Mesothelial cell of epicardium (in vitro differentiated cells): ENCODE measurements around the gene VPREB1. TPM values are rescaled to one million over a fixed set of nuclear protein-coding genes. Genes with fewer than 3 reads are reported as not detected.
"Not testable (repeated sequence)": the region's sequence is repeated elsewhere in the genome, so short reads cannot be mapped to it uniquely, and the experiment has no call there.

Source experiments
- DNase-seq, 2 experiments: peaks; one replicate each; pipeline ENCODE4 v3.0.0; 2021; ENCODE audit warnings: low spot score in 2 of 2; ENCODE audit not compliant: unreplicated experiment in 2 of 2
- H3K27ac Mint-ChIP-seq: 2 replicates; pipeline ENCODE4 v1.8.0; 2021; ENCODE audit warnings: mixed read lengths
- H3K27me3 Mint-ChIP-seq: 2 replicates; pipeline ENCODE4 v1.8.0; 2021; ENCODE audit warnings: low read depth, mixed read lengths
- H3K36me3 Mint-ChIP-seq: 2 replicates; pipeline ENCODE4 v1.8.0; 2021; ENCODE audit warnings: mixed read lengths
- H3K4me1 Mint-ChIP-seq: 2 replicates; pipeline ENCODE4 v1.8.0; 2021; ENCODE audit warnings: mixed read lengths
- H3K4me3 Mint-ChIP-seq: 2 replicates; pipeline ENCODE4 v1.8.0; 2021; ENCODE audit warnings: mild to moderate bottlenecking, moderate library complexity, mixed read lengths
- H3K9me3 Mint-ChIP-seq: 2 replicates; pipeline ENCODE4 v1.8.0; 2021; ENCODE audit warnings: mixed read lengths
- total RNA-seq: library from RNA; stranded (reverse); gene quantifications from 3 replicates; pipeline ENCODE4 v1.2.1, GENCODE V29; 2021

VPREB1 gene
- total RNA-seq, 1 donor from 2014 or later, result not detected

DNA sequence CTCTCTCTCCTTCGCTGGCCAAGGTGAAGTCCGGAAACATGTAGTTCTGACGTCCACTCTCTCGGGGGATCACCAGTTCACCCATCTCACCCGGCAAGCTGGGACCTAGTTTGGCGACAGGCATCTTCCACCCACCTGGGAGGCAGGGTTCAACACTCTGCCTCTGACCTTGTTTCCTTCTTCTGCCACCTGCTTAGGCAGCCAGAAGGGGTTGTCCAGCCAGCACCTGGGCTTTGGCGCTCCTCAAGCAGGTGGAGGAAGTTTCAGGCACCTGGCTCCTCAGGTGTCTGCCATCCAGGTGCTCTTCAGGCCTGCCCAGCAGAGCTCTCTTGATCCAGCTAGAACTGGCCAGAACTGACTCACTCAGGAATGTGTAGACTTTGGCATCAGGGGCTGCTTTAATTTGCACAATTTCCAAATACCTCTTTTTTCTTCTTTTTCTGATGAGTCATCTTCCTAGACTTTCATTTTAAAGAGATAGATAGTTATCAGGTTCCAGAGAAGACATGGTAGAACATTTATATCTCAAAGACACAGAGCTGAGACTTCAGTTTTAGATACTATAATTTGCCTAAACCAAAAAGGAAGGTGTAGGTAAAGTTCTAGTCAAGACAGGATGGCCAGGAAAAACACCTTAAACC, 25.6 kb downstream of the VPREB1 start:
- H3K9me3 Mint-ChIP-seq, H3K27ac Mint-ChIP-seq, H3K4me3 Mint-ChIP-seq, H3K27me3 Mint-ChIP-seq, H3K4me1 Mint-ChIP-seq, H3K36me3 Mint-ChIP-seq, DNase-seq: not testable (repeated sequence)

DNA sequence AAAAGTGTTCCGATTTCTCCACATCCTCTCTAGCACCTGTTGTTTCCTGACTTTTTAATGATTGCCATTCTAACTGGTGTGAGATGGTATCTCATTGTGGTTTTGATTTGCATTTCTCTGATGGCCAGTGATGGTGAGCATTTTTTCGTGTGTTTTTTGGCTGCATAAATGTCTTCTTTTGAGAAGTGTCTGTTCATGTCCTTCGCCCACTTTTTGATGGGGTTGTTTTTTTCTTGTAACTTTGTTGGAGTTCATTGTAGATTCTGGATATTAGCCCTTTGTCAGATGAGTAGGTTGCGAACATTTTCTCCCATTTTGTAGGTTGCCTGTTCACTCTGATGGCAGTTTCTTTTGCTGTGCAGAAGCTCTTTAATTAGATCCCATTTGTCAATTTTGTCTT, 32.8 kb downstream of the VPREB1 start:
- not testable (repeated sequence) for H3K36me3 Mint-ChIP-seq, H3K9me3 Mint-ChIP-seq, H3K27ac Mint-ChIP-seq, DNase-seq, H3K4me1 Mint-ChIP-seq, H3K4me3 Mint-ChIP-seq, H3K27me3 Mint-ChIP-seq

DNA sequence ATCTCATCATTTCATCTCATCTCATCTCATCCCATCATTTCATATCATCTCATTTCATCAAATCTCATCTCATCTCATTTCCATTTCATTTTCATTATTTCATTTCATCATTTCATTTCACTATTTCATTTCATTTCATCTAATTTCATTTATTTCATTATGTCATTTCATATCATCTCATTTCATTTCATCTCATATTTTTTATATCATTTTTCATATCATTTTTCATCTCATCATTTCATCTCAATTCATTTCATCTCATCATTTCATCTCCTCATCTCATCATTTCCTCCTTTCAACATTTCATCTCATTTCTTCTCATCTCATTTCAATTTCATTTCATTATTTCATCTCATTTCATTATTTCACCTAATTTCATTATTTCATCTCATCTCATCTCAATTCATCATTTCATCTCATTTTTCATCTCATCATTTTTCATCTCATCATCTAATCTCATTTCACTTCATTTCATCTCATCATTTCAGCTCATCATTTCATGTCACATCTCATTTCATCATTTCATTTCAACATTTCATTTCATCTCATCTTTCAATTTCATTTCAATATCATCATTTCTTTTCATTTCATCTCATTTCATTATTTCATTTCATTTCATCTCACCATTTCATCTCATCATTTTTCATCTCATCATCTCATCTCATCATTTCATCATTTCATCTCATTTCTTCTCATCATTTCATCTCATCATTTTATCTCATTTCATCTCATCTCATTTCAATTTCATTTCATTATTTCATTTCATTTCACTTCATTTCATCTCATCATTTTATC, 40.6 kb downstream of the VPREB1 start:
- H3K4me1 Mint-ChIP-seq, H3K9me3 Mint-ChIP-seq, H3K27ac Mint-ChIP-seq, DNase-seq, H3K36me3 Mint-ChIP-seq, H3K27me3 Mint-ChIP-seq, H3K4me3 Mint-ChIP-seq: not testable (repeated sequence)

GRCh38 chr22:22286390-22287105, 42.0 kb downstream of the VPREB1 start:
- not testable (repeated sequence) for H3K36me3 Mint-ChIP-seq, H3K9me3 Mint-ChIP-seq, H3K27me3 Mint-ChIP-seq, H3K27ac Mint-ChIP-seq, DNase-seq, H3K4me1 Mint-ChIP-seq, H3K4me3 Mint-ChIP-seq

DNA sequence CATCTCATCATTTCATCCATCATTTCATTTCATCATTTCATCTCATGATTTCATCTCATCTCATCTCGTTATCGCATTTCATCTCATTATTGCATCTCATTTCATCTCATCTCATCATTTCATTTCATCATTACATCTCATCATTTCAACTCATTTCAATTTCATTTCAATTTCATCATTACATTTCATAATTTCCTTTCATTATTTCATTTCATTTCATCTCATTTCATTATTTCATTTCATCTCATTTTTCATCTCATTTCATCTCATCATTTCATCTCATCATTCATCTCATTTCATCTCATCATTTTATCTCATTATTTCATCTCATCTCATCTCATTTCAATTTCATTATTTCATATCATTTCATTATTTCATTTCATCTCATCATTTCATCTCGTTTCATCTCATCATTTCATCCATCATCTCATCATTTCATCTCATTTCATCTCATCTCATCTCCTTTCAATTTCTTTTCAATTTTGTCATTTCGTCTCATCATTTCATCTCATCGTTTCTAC, 42.6 kb downstream of the VPREB1 start:
- H3K9me3 Mint-ChIP-seq, H3K36me3 Mint-ChIP-seq, DNase-seq, H3K4me3 Mint-ChIP-seq, H3K27me3 Mint-ChIP-seq, H3K27ac Mint-ChIP-seq, H3K4me1 Mint-ChIP-seq: not testable (repeated sequence)

DNA sequence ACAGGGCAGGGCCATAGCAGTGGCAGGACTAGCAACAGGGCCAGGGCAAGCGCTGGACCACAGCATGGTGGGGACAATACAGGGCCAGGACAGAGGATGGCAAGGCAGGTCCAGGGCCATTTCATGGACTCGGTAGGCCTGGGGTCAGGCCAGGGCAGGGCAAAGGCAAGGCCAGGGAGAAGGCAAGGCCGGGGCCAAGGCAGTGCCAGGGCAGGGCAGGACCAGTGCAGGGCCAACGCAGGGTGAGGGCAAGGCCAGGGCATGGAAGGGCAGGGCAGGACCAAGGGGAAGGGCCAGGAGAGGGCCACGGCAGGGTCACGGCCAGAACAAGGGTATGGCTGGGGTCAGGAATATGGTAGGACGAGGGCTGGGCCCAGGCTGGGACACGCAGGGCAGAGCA, 45.1 kb downstream of the VPREB1 start:
- not testable (repeated sequence) for H3K27me3 Mint-ChIP-seq, H3K36me3 Mint-ChIP-seq, H3K4me3 Mint-ChIP-seq, H3K4me1 Mint-ChIP-seq, H3K9me3 Mint-ChIP-seq, DNase-seq, H3K27ac Mint-ChIP-seq

DNA sequence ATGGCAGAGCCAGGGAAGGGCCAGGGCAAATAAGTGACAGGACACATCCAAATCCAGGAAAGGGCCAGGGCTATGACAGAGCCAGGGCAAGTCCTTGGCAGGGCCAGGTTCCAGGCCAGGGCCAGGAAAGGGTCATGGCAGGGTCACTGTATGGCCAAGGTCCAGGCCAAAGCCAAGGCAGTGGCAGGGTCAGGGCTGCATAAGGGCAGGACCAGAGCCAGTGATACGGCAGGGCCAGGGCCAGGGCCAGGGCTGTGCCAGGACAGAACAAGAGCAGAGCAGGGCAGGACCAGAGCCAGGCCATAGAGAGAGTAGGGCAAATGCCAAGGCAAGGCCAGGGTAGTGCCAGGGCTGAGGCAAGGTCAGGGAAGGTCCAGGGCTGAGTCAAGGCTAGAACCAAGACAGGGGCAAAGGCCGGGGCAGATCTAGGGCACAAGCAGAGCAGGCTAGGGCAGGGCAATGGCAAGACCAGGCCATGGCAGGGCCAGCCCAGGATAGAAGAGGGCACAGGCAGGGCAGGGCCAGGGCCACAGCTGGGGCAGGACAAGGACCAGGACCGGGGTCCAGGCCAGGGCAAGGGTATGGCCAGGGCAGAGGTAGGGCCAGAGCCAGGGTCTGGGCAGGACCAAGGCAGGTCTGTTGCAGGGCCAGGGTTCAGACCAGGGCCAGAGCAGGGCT, 46.7 kb downstream of the VPREB1 start:
- not testable (repeated sequence) for H3K27ac Mint-ChIP-seq, H3K9me3 Mint-ChIP-seq, H3K27me3 Mint-ChIP-seq, H3K4me1 Mint-ChIP-seq, H3K4me3 Mint-ChIP-seq, H3K36me3 Mint-ChIP-seq, DNase-seq

GRCh38 chr22:22292656-22293055, 48.1 kb downstream of the VPREB1 start:
- not testable (repeated sequence) for H3K27ac Mint-ChIP-seq, H3K27me3 Mint-ChIP-seq, H3K4me3 Mint-ChIP-seq, H3K4me1 Mint-ChIP-seq, H3K36me3 Mint-ChIP-seq, DNase-seq, H3K9me3 Mint-ChIP-seq

DNA sequence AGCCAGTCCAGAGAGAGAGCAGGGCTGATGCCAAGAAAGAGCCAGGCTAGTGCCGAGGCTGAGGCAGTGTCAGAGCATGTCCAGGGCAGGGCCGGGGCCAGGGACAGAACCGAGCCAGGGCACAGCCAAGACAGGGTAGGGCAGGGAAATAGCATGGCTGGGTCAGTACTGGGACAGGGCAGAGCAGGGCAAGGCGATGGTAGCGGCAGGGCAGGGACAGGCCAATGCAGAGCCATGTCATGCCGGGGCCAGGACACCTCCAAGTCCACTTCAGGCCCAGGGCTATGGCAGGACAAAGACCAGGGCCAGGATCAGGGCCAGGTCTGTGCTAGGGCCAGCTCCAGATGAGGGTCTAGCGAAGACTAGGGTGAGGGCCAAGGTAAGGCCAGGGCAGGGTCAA, 48.9 kb downstream of the VPREB1 start:
- H3K36me3 Mint-ChIP-seq, DNase-seq, H3K9me3 Mint-ChIP-seq, H3K4me1 Mint-ChIP-seq, H3K4me3 Mint-ChIP-seq, H3K27ac Mint-ChIP-seq, H3K27me3 Mint-ChIP-seq: not testable (repeated sequence)

GRCh38 chr22:22294641-22295040, 50.1 kb downstream of the VPREB1 start:
- not testable (repeated sequence) for H3K4me3 Mint-ChIP-seq, H3K27ac Mint-ChIP-seq, DNase-seq, H3K27me3 Mint-ChIP-seq, H3K9me3 Mint-ChIP-seq, H3K36me3 Mint-ChIP-seq, H3K4me1 Mint-ChIP-seq
